Measurements from ENCODE around the gene LPGAT1.

DNA sequence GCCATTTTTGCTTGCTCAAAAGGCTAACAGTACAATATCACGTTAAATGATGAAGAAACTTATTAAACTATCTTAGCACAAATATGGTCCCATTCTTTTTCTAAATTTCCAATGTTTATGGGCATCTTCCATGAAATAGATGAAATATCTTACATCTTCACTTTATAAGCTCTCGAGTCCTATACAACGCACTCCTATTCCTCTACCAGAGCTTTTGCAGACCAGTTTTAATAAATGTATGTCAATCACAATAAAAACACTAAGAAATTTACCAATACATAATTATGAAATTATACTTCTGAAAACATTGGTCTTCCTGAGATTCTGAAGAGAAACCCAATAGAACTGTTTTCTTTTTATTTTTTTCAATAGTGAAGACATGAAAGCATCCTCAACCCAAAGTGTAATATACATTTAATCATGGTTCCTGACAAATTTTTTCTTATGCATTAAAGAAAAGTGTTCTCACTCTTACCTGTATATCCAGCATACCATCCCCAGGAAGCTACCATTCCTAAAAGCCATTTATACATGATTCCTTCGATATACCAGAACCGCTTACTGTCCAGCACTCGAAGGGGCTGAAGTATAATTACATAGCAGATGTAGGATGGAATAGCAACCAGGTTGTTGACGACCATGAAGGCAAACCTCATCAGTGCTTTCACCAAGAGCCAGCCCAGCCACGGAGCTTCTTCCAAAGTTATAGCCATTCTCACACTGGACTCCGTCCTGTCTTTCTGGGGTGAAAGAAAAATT, 1.8 kb downstream of the LPGAT1 start:
- TF ChIP-seq CTCF (IDR thresholded peaks at IDR 0.05; ENCODE audit: poor library complexity) = no peak
- TF ChIP-seq EZH2phosphoT487 (IDR thresholded peaks at IDR 0.05; ENCODE audit: low read depth, severe bottlenecking, unreplicated experiment) = no peak
